SH-SY5Y (cell line): Measurements from ENCODE around the gene LRMDA.
A peak's percentile ranks its signal among the peaks of the same experiment; 100 is the strongest.

Experiments used
- GATA2 ChIP-seq: IDR thresholded peaks from 2 replicates; pipeline ENCODE4 v1.6.1; 2011; ENCODE audit warnings: mild to moderate bottlenecking, low read depth, low read length
- GATA3 ChIP-seq: IDR thresholded peaks from 2 replicates; pipeline ENCODE4 v1.6.1; 2011; ENCODE audit warnings: low read depth, mild to moderate bottlenecking, low read length, moderate library complexity

LRMDA gene

DNA sequence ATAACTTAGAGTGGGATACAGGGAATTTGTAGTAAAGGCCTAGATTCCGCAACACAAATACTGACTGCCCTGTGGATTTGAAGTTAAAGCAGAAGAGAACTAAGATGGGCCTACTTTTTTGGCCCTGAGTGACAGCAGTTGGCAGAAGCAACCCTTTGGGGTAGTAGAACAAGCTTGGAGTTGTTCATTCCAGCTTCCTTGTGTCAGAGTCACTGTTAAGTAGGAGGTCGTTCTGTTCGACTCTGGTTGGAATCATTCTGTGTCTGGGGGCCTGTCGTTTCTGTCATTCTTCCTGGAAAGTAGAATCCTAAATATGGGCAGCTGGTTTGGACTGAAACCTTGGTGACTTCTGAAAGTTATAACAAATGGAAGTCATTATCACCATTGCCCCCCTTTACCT lies 865.9 kb downstream of the LRMDA start:
- TF ChIP-seq GATA2: no peak
- no peak for TF ChIP-seq GATA3

DNA sequence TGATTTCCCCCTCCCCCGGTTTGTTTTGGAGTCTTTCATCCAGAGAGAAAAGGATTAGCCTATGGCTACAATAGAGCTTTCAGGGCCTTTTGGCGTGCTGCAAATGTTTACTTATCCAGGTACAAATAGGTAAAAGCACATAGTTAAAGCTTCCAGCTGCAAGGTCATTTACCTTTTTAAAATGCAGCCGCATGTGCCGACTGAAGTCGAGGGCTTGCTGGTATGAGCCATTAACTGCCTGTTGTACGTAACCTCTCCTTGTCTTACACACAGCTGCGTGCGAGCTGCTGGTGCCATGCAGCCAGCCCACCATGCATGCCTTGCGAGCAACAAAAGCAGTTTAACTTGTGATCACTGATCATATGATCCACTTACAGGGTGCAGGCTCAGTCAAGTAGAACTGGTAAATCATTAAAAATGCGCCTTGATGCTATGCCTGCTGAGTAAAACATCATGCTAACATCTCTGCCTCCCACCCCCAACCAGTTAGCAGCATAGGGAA lies 866.4 kb downstream of the LRMDA start:
- TF ChIP-seq GATA3 (no peak), GATA2 (no peak)

DNA sequence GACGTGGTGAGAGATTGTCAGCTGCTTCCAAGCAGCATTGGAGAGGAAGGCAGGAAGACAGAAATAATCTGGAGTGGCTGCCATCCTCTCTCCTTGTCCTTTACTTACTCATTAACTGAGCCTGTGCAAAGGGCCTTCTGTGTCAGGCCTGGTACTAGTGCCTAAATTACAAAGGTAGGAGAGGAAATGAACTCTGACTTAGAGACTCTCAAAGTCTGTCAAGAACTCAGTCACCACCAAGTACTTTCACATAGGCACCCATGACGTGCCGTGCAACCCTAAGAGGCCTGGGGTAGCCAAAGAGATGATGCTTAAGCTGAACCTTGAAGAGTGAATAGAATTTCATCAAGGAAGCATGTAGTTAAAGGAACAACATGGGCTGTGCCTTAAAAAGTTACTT lies 866.9 kb downstream of the LRMDA start:
- TF ChIP-seq GATA3: no peak
- TF ChIP-seq GATA2: no peak

DNA sequence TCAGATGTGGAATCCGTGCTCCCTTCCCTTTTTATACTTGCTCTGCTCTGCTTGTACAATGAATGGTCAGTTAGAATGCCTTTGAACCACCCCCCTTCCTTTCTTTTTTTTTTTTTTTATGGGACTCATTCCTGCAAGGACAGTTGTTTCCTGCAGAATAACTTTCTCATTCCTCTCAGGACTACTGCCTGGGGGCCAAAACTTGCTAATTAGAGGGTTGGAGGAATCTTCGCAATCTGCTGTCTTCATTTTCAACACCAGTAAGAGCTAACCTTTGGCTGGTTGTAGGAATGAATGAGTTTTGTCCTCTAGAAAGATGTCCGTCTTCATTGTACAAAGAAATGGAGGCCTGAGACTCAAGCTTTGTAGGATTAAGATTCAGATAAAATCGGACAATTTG lies 868.1 kb downstream of the LRMDA start:
- no peak for TF ChIP-seq GATA3
- no peak for TF ChIP-seq GATA2

DNA sequence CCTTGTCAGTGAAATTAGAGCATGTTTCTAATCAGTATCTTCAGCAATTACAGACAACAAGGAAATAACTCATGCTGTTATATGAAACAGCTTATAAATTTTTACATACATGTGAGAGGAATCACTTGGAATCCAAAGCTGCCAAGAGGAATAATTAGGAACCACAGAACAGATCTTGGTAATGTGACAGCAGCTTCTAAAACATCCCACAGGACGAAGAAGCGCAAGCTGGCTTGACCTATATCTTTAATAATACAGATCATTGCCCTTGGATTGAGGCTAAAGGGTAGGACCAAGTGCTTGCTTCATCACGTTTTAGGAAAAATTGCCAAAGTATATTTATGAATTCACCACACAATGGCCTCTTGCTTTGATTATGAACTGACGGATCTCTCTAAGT lies 869.8 kb downstream of the LRMDA start:
- TF ChIP-seq GATA2 (no peak), GATA3 (no peak)

- TF ChIP-seq GATA2 (no peak), GATA3 (no peak)
Observed at GRCh38 chr10:76301950-76302349, 870.5 kb downstream of the LRMDA start.

GRCh38 chr10:76302481-76302880 lies 871.1 kb downstream of the LRMDA start:
- TF ChIP-seq GATA2 (no peak), GATA3 (no peak)

DNA sequence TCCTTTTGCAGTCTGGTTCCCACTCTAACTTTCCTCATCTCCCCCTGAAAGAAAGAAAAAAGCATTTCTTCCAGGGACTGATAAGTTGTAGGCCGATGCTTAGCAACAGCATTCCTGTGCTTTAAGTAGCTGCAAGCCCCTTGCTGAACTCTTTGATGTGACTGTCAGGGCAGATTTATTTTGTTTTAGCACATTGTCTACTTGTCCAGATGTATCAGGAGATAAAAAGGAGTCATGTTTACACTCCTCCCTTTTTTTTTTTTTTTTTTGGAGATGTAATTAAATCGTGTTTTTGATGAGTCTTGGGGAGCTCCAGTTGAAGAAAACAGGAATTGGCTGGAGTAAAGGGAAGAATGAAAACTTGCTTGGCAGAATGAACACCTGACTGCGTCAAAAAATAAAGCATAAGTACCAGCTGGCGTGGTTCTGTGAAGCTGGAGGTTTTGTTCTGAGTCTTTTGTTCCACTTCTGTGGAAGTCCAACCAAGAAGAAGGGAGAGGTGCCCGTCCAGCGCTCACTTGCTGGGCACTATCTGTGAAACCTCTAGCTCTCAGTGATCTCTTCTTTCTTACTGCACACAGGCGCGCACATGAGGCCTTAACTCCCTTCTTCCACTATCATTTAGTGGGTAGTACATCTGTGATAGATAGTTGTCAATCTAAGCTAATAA lies 871.7 kb downstream of the LRMDA start:
- TF ChIP-seq GATA2: no peak
- TF ChIP-seq GATA3: no peak

DNA sequence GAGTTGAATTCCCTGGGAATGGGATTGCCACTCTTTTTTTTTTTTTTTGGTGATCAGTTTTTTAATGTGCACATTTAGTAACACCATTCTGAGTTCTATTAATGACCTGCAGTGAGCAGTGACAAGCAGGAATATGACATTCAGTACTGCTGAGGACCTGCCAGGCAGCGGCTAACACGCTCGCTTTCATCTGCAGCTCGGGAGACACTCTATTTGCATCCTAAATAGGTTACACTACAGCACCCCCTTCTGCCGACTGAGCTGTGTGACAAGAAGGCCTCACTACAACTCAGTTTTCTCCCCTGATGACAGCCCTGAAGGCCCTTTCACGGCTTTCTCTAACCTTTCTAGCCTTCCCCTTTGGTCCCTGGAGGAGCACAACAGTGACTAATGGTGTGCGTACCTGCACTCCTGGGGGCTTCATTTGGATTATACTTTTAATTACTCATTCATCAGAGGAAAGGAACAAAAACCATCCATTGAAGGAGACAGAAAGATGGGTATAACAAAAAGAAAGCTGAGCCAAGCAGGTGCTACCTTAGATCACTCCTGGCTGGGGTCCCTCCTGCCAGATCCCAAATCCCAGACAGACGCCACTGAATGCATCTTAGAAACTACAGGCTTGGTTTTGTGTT lies 872.4 kb downstream of the LRMDA start:
- TF ChIP-seq GATA2 (no peak), GATA3 (no peak)

DNA sequence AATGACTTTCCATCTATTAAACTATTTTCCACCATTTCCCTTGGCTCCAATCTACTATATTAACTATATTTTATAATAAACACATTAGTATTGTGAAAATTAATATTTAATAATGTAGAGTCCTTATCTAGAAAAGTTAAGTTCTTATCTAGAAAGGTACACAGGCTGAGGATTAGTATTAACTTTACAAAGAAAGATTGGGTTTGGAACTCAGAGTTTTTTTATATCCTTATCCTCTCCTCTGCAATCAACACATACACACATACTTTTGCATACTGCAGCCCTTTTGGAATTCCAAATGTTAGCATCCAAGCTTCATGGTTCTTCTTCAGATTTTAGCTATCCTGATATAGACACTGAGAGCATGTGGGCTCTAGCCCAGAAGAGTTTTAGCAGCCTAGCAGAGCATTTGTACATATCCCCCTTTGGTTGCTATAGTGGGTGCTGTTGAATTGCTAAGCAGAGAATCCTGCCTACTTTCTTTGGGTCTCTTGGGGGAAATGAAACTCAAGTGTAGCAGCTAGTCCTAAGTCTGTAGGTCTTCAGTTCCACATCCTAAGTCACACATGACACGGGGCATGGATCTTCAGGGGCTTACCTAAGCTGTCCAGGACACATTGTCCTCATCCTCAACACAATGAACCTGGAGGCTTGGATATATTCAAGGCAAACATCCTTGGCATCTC lies 874.6 kb downstream of the LRMDA start:
- TF ChIP-seq GATA2 (no peak), GATA3 (no peak)

- no peak for TF ChIP-seq GATA3
- TF ChIP-seq GATA2: no peak
Observed at GRCh38 chr10:76306856-76307255, 875.4 kb downstream of the LRMDA start.

- TF ChIP-seq GATA3 (no peak), GATA2 (no peak)
Observed at GRCh38 chr10:76309070-76309469, 877.6 kb downstream of the LRMDA start.

DNA sequence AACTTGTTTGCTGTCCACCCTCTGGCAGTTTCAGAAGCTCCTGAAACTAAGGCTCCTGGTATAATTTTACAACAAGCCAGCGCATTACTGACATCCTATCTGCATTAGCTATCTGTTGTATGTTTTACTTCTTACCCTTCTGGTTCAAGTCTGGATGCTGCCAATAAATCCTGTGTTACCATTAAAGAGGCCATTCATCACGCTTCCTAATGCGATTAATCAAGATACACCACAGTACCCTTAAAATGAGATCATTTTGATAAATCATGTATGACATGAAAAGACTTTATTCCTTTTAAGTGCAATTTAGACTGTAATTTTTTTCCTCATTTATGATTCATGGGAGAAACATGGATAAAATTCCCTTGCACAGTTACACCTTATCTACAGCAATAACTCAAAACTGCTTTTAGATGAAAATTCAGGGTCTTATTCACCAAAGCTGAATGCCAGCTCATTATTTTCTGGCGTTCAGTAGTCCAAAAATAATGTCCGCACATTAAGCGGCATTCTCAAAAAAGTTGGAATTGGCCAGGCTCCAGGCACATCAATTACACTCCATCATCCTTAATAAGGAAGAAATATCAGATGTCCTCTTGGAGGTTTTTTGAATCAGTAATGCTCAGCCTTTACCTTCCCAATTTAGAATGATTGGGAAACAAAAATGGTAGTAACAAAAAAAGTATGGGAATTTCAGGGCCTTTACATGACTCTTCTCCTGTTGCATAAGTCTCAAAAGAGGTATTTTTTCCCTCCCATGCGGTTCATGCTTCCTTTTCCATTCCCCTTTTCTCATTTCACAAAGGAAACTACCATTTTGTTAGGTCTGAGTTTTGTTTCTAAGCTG lies 878.5 kb downstream of the LRMDA start:
- TF ChIP-seq GATA3: peak; percentile 91
- peak; percentile 87 for TF ChIP-seq GATA2

DNA sequence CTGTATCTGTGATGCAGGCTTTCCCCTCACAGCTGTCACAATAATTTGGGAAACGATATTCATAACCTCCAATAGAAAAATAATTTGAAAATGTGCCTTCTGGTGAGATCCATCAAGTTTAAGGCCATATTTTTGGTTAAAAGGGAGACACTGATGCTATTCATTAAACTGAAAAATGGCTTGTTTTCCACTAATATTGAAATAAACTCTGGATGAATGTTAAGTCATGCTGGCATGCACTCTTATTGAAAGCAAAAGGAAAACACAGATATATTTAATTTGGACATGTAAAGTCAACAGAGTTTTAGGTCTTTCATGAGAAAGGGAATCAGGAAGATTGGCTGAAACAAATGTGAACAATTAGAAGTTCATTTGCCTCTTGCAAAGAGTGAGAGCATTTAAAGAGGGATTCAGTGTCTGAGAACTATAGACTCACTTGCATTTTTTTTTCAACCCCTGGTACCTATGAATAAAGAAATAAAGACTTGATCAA lies 879.2 kb downstream of the LRMDA start:
- no peak for TF ChIP-seq GATA2
- TF ChIP-seq GATA3: no peak
